Measurements from ENCODE around the gene PHF24.

GRCh38 chr9:34963552-34963951 lies 5.5 kb downstream of the PHF24 start:
- TF ChIP-seq CTCF (IDR thresholded peaks at IDR 0.05) (no peak), POLR2A (IDR thresholded peaks at IDR 0.05) (no peak)

Measured in tibial nerve (tissue), 3 donors.